ENCODE measurements around the gene SERINC4. TPM values are rescaled to one million over a fixed set of nuclear protein-coding genes. Genes with fewer than 3 reads are reported as not detected.

The SERINC4 gene
- total RNA-seq, 1 donor from 2014 or later, result 0.34 TPM

DNA sequence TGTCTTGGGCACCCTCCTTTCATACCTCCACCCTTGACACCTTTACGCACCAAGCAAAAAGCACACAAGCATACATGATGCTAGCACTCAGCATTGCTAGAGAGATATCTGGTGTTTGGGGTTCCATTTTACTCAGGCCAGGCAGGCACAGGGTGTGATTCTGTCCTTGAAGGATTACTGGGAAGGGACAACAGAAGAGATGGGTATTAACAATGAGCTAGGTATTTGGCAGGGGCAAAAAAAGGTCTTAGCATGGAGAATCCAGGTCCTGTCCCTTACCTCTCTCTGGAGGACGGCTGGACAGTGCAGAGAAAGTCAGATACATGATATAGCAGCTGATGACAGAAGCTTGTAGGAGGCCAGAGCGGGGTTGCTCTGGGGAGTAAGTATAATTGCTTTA is 3.5 kb downstream of the SERINC4 start:
- no peak for DNase-seq (ENCODE audit: low spot score)

DNA sequence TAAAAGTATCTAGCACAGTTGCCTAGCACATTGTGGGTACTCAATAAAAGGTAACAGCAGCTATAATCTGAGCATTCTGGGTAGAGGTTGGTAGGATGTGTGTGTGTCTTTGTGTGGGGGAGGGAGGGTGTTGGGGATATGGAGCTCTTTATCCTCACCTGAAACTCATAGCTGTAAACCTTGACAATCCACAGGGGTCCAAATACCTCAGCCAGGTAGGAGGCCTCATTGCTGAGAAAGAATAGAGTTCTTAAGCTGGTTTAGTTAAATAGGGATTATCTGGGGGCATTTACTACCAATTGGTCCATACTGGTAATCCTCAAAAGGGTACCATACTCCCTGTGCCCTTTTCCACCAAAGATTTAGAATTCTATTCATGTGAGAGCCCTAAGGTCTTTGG is 4.0 kb downstream of the SERINC4 start:
- no peak for DNase-seq (ENCODE audit: low spot score)

DNA sequence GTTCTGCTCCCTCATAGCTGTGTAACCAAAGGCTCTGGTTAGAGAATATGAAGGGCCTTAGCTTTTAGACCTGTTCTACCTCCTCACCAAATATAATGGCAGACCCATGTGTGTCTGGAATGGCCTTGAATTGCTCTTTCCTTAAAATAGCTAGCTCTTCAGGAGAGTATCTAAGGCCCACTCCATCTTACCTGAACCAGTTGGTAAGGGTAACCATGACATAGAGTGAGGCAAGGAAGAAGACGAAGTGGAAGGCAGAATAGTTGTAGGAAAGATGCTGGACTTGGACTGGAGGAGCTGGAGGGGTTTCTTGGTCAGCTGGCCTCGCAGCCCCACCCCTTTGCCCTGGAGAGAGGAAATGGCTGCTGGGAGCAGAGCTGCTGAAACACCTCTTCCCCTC is 4.8 kb downstream of the SERINC4 start:
- DNase-seq (ENCODE audit: low spot score), result no peak

DNA sequence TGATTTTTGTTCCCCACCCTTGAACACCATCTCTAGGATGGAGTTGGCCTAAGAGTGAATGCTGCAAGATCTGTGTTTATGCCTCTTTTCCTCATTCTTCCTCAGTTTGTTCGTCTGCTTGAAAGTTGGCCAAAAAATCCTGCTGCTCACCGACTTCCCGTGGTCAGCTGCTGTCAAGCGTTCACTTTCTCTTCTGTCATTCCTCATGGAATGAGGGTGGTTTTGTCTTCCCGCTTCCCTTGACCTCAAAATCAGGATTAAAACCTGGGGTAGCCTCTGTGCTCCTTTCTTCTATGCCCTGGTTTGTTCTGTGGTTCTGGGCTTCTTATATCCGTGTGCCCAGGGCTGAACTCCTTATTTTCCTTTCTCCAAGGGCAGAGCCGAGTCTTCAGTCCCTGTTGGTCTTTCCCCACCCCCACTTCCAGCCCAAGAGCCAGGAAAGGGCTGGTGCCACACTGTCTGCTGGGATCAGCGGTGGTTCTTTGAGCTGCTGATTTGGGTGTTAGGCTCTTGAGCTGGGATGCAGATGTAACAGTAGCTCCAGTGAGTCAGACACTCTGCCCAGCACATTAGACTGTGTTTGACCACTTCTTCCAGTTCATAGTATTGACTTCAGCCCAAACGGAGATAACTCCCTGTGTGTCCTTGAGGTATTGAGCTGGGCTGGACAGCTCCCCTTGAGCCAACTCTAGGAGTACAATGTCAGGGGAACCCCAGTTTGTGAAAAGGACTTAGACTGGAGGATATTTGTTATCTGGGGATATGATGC is 5.6 kb downstream of the SERINC4 start:
- no peak for DNase-seq (ENCODE audit: low spot score)

DNA sequence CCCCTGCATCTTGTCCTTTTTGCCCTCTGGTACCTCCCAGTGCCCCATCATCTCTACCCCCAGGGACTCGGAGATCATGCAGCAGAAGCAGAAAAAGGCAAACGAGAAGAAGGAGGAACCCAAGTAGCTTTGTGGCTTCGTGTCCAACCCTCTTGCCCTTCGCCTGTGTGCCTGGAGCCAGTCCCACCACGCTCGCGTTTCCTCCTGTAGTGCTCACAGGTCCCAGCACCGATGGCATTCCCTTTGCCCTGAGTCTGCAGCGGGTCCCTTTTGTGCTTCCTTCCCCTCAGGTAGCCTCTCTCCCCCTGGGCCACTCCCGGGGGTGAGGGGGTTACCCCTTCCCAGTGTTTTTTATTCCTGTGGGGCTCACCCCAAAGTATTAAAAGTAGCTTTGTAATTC is 6.4 kb downstream of the SERINC4 start:
- no peak for DNase-seq (ENCODE audit: low spot score)

DNA sequence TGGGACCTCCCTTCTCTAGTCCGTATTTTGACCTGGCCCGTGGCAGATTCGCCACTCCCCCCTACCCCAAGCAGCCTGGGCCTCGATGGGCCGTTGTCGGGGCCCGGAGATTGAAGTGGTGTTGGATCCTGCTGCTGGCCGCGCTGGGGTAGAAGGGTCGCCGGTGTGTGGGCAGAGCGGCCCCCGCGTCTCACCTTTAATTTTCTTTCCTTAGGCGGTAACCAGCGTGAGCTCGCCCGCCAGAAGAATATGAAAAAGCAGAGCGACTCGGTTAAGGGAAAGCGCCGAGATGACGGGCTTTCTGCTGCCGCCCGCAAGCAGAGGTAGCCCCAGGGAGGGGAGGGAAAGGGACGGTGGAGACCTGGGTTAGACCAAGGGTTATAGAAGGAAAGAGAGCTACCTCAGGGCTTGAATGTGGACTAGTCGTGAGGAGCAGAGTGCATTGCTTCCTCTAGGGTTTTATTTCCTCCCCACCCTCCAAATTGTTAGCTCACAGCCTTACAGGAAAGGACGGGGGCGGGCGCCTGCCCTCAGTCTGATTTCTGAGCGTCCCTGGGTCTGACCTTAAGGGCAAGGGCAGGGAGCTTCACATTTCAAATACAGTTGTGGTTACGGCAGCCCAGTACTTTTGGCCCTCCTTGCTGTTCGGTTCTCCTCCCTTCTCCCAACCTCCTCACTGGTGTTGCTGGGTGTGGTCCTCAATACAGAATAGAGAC is 7.1 kb downstream of the SERINC4 start:
- DNase-seq (ENCODE audit: low spot score), result peak; percentile 54

DNA sequence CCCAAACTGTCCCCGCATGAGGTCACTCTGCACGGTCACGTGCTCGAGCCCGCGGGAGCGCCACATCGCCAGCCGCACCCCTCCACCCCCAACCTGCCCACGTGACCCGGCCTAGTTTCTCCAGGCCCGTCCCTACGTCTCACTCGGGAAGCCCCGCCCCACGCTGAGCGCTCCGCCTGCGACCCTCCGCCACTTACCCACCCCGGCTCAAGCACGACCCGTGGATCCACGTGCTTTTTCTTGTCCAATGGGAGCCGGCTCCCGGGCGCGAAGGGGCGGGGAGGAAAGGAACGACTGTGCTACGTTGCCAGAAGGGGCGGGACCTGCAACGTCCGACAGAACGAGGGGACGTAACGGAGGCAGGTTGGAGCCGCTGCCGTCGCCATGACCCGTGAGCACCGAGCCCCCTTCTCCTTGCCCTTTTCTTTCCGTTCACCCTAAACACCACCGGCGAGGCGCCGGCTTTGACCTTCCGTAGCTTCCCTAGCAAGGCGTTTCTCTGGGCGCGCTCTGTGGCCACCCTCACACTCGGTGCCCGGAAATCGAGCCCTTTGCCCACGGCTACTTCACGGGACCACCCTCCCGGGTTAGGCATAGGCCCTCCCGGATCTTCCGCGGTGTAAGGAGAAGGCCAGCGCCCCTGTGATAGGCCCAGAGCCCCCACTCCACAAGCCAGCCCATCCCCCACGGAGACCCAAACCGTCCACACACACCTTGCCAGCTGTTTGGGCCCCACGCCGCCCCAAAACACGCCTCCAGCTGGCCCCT is 7.8 kb downstream of the SERINC4 start, which contains the start of gene SERF2:
Gene SERF2 (plus strand): TSS at position 328 of the 768 bp plus-strand sequence. CDS start 57 bp downstream, at position 385.
- peak; percentile 100 for DNase-seq (ENCODE audit: low spot score)

DNA sequence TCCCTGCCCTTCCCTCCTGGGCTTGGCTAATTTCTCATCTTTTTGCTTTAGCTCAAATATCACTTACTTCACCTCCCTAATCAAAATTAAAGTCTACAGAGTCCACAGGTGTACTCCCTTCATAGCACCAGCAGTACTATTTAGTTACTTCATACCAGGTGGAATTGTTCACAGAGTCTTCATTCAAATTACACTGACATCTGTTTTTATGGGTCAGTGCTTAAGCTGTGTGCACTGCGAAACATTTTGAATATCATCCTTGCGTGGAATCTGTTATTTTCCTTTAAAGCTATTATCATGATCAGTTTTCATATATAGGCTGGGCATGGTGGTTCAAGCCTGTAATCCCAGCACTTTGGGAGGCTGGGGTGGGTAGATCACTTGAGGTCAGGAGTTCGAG is 10.6 kb downstream of the SERINC4 start:
- no peak for DNase-seq (ENCODE audit: low spot score)

DNA sequence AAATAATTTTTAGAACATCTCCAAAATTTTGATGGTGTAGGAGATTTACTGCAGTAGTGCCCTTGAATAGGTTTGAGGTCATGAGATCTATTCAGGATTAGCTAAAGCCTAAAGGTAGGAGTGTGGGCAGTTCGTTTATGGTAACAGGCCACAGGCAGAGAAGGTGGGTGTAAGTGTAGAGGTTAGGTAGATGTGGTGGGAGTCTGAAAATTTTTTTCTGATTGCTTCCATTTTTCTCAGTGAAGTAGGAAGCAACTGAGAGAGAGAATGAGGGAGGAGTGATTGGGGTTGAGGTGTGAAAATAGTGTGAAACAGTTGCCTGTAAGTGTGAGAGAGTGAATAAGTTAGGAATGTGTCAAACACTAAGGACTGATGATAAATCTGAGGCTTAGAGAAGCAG is 21.0 kb downstream of the SERINC4 start:
- no peak for DNase-seq (ENCODE audit: low spot score)

DNA sequence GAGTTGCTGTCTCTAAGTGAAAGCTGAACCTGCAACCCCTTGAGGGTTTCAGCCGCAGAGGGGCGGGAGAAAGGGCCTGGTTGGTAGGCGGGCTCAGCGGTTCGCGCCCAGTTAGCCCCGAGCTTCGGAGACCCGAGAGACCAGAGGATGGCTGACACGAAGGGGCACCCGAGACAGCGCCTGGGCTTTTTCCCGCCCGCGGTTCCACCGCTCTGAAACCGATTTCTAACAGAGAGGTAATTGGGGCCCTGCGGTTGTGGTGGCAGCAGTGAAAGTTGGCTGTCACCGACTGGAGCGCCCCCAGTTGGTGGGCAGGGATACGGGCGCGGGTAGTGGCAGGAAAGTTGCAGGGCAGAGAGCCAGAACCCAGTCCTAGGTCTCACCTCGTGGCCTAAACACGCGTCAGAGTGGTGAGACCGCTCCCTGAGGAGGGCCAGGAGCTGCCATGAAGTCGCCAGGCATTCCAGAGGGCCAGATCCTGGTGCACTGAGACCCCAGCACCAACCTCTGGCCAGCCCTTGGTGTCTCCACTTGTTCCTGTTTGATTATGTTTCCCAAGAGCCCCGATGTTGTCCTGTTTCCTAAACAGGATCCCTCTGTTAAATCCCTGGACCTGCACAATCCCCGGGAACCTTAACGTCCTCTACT is 22.6 kb downstream of the SERINC4 start:
- DNase-seq (ENCODE audit: low spot score), result peak; percentile 74

DNA sequence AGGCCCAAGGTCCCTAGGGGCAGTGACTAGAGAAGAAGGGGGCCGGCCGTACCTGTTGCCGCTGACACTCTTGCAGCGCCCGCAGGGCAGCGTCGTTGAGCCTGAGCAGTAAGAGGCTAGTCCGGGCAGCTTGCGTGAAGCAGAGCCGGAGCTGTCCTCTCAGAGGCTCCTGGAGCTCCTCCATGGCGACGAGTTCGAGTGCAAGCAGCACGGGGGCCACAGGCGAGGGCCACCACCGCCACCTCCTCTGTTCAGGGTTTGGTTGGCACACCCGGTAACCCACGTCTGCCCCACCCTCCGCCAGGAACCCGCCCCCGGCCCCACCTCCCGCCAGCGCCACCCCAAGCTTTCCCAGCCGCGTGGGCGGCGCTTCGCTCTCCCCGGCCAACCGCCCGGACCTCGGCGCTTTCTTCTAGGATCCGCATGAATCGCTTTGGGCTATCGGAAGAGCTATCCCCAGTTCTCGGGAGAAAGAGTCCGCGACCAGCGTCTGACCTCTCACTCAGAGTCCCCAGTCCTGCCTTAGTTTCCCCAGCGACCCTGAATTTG is 23.2 kb downstream of the SERINC4 start, which contains the start of gene ELL3:
Gene ELL3 (minus strand): TSS at position 249 of the 549 bp plus-strand sequence. CDS start 65 bp downstream, at position 184.
- DNase-seq (ENCODE audit: low spot score), result peak; percentile 79

DNA sequence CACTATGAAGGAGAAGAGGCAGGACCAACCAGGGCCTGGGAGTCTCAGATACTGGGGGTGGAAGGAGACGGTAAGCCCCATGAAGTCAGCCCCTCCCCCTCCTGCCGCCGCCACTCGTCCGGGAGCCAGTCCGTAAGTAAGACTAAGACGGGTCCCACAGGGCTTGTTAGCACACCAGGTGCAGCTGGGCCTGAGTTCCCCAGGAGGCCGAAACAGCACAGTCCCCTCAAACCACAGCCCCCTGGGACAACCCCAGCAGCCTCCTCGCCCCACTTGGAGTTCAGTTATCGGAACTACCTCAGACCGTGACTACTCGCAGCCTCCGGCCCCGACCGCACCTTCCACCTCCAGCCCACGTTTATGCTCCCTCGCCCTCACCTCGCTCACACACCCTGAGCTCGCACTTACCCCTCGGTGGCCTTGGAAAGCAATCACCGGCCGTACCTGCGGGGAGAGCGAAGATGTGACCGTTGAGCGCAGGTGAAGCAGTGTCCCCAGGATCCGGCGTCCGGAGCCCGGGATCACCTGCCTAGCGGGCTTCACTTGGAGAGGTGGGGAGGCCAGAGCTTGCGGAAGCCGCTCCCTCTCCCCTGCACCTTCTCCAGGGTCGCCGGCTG is 23.8 kb downstream of the SERINC4 start:
- peak; percentile 50 for DNase-seq (ENCODE audit: low spot score)

DNA sequence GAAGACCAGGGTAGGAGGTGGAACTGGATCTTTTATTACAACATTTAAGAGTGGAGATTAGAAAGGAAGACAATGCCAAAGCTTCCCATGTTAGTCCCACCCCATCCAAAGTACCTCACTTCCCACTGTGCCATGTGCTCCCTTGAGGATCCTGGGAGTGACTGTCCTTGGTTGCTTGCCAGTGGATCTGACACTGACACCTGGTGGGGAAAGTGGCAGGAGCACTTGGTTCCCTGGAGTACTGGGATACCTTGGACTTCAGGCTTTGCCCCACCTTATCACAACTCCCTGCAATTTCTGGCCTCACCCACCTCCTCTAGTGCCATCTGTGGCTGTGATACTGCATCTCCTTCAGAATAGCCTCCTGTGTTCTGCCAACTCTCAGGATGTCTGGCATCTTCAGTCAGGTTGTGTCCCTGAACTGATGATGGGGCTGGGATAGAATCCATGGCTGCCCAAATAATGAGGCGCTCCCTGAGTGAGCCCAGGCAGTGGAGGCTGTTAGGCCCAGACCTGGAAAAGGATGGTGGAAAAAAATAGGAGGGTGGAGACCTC is 24.5 kb downstream of the SERINC4 start:
- no peak for DNase-seq (ENCODE audit: low spot score)

DNA sequence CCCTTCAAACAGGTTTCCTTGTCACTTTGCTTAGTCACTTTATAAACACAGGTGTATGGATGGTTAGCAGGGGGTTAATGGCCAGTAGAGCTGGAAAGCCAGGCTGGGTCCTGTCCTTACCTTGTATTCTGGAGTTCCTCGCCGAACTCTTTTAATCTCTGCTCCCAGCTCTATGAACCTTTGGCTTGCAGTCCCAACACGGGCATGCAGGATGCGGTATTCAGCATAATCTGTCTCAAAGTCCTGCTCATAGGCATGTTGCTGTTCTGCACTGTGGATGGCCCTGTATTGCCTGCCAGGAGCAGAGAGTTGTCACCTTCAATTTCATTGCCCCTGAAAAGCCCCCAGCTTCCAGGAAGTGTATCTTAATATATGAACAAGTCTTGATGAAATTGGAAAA is 26.0 kb downstream of the SERINC4 start:
- no peak for DNase-seq (ENCODE audit: low spot score)

DNA sequence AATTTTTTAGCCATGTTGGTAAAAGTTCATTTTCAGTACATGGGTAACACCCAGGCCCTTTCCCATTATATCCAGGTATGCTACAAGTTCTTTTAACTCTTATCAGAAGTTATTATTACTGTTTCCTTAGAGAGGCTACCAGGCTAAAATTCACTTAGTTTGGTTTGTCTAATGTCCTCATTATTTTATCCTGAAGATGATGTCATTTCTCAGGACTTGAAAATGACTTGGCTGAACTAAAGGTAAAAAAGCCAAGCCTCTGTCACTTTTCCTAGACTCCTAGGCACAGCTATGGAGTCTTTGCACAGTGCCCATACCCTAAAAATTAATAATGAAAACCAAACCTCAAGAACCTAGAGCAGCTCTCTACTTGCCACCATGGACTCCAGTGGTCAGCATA is 27.4 kb downstream of the SERINC4 start:
- DNase-seq (ENCODE audit: low spot score), result no peak

DNA sequence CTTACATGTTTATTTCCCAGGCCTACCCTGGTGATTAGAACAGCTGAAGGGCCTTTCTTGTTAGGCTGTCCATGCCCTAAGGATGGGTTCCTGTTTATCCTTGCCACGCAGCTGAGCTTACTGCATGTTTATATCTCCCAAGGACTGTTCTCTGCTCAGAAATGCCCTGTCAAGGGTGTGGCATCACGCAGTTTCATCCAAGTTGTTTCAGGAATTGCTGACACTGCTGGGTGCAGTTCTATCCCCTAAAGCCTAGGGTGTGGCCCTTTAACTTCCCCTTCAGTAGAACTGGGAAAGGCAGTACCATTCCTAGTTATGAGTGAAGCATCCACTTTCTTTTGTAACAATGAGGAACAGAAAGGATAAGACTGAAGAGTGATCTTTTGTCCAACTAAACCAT is 28.2 kb downstream of the SERINC4 start:
- DNase-seq (ENCODE audit: low spot score), result no peak

DNA sequence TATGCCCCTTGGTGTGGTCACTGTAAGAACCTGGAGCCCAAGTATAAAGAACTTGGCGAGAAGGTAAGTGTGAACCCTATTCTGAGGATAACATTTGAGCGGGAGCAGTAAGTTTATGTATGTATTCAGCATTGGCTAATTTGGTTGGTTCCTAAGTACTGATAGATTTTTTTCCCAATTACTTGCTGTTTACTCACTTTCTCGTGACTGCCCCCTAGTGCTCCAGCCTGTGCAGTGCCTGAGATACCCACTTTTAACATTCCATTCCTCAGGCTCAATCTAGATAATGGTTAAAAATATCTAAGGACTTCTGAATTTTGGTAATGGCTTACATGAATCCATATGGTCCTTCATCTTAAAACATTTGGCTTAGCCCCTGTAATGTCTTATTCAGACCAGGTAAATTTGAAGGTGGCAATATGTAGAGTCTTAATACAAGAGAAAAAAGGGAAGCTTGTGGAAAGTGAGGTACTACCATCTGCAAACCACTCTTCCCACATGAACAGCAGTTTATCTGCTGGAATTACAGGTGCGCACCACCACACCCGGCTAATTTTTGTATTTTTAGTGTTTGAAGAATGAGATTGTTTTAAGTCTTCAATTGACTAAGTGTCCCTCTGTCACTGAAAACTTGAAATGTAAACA is 30.3 kb downstream of the SERINC4 start:
- no peak for DNase-seq (ENCODE audit: low spot score)

DNA sequence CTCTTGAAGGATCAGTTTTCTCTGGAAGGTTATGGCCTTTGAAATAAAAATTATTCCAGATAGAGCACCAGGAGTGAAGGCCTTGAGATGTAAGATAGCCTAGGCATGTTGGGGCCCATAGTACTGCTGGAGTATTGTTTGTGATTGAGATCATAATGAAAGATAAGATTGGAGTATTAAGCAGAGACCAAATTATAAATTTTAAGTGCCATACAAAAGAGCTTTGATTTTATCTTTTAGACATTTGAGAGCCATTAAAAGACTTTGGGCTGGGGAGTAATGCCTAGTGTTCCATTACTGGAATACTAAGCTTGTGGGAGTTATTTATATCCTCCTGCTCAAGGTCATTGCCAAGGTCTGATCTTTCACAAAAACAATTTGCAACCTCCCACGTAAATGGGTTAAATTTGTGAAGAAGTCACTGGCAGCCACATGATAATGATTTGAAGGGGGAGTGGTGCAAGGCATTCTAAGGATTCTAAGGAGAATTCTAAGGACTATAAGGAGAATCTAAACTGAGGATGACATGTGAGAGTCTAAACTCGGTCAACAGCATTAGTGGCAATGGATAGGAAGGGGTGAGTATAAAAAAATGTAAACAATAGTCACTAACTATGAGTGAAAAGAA is 36.1 kb downstream of the SERINC4 start:
- no peak for DNase-seq (ENCODE audit: low spot score)

DNA sequence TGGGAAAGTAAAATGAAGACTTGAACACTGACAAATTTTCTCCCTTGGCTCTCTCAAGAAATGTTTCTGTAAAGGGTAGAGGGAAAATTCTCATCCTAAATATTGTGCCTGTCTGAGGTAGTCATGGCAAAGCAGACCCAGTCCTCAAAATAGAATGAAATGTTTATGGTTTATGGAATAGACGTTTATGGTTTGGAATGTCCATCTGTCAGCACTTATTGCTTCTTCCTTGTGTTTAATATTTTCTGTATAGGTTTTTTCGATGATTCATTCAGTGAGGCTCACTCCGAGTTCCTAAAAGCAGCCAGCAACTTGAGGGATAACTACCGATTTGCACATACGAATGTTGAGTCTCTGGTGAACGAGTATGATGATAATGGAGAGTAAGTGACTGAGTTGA is 37.2 kb downstream of the SERINC4 start:
- no peak for DNase-seq (ENCODE audit: low spot score)

DNA sequence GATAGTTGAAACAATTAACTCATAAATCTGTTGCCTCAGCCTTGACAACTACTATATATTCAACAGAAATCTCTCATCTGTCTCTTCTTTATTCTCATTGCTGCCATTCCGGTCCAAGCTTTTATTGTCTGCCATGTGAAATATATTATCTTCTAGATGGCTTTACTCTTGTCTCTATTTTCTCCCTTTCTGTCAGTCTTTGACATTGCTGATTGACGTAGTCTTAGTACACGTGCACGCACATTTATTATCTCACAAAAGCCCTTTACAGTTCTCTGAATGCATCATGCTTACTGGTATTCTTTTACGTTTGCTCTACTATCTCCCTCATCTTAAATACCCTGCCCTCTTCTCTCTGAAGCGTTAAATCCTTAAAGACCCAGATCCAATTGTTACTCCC is 48.1 kb downstream of the SERINC4 start:
- no peak for DNase-seq (ENCODE audit: low spot score)

All from ureter (tissue), 1 donor.